Panc1 (cell line): Measurements from ENCODE around the gene ACTR6.

Source experiments
- TCF7L2 ChIP-seq: IDR thresholded peaks from 2 replicates; pipeline ENCODE4 v1.6.1; 2011; ENCODE audit warnings: mild to moderate bottlenecking, low read depth, low read length, inconsistent platforms
- TF ChIP-seq, protein P1 (sequence below): fragments of 450-650 bp; IDR thresholded peaks from 2 replicates; pipeline ENCODE4 v1.5.1; 2017; ENCODE audit warnings: mild to moderate bottlenecking
- TF ChIP-seq, protein P2 (sequence below), 2 experiments: IDR thresholded peaks; 2 replicates each; pipeline ENCODE4 v1.6.1; 2011 to 2012; ENCODE audit warnings: low read depth in 2 of 2, control low read depth in 1 of 2, low read length in 1 of 2, mild to moderate bottlenecking in 1 of 2, moderate library complexity in 1 of 2; ENCODE audit not compliant: insufficient read depth in 1 of 2

DNA sequence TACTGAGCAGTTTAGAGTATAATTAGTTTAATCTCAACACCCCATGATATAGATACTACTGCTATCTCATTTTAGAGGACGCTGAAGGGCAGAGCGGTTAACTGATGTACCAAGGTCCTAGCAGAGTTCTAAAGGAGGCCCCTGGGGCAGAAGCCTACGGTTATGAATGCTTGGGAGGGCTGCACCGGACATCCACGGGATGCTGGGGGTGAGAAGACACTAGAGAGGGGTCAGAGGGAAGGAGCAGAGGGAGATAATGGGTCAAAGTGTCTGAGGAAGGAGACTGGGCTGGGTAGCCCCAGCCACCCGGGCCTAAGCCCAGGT lies 1.6 kb upstream of the ACTR6 start:
- TF ChIP-seq, protein P1, sequence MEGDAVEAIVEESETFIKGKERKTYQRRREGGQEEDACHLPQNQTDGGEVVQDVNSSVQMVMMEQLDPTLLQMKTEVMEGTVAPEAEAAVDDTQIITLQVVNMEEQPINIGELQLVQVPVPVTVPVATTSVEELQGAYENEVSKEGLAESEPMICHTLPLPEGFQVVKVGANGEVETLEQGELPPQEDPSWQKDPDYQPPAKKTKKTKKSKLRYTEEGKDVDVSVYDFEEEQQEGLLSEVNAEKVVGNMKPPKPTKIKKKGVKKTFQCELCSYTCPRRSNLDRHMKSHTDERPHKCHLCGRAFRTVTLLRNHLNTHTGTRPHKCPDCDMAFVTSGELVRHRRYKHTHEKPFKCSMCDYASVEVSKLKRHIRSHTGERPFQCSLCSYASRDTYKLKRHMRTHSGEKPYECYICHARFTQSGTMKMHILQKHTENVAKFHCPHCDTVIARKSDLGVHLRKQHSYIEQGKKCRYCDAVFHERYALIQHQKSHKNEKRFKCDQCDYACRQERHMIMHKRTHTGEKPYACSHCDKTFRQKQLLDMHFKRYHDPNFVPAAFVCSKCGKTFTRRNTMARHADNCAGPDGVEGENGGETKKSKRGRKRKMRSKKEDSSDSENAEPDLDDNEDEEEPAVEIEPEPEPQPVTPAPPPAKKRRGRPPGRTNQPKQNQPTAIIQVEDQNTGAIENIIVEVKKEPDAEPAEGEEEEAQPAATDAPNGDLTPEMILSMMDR = no peak
- TF ChIP-seq TCF7L2 = no peak
- TF ChIP-seq, protein P2, sequence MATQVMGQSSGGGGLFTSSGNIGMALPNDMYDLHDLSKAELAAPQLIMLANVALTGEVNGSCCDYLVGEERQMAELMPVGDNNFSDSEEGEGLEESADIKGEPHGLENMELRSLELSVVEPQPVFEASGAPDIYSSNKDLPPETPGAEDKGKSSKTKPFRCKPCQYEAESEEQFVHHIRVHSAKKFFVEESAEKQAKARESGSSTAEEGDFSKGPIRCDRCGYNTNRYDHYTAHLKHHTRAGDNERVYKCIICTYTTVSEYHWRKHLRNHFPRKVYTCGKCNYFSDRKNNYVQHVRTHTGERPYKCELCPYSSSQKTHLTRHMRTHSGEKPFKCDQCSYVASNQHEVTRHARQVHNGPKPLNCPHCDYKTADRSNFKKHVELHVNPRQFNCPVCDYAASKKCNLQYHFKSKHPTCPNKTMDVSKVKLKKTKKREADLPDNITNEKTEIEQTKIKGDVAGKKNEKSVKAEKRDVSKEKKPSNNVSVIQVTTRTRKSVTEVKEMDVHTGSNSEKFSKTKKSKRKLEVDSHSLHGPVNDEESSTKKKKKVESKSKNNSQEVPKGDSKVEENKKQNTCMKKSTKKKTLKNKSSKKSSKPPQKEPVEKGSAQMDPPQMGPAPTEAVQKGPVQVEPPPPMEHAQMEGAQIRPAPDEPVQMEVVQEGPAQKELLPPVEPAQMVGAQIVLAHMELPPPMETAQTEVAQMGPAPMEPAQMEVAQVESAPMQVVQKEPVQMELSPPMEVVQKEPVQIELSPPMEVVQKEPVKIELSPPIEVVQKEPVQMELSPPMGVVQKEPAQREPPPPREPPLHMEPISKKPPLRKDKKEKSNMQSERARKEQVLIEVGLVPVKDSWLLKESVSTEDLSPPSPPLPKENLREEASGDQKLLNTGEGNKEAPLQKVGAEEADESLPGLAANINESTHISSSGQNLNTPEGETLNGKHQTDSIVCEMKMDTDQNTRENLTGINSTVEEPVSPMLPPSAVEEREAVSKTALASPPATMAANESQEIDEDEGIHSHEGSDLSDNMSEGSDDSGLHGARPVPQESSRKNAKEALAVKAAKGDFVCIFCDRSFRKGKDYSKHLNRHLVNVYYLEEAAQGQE (IDR thresholded peaks at IDR 0.05; ENCODE audit: insufficient read depth in 1 of 2, low read depth in 2 of 2, low read length in 1 of 2) = no peak
